Activated naive CD4-positive, alpha-beta T cell treated with anti-CD3 and anti-CD28 coated beads for 36 hours (primary cell): ENCODE results near the gene S100A13. TPM values are rescaled to one million over a fixed set of nuclear protein-coding genes. Genes with fewer than 3 reads are reported as not detected.
"Not testable (repeated sequence)": the region's sequence is repeated elsewhere in the genome, so short reads cannot be mapped to it uniquely, and the experiment has no call there.

Experiments
- CTCF ChIA-PET: fragments of 350-600 bp; sonication (Branson Sonifier 250); formaldehyde crosslinking; loops from one replicate; lab custom pipeline; 2021; ENCODE audit warnings: antibody characterized with exemption; lab: Charles Lee
- DNase-seq: peaks from one replicate; pipeline ENCODE4 v3.0.0-alpha.2; 2020
- H3K27ac Mint-ChIP-seq: one replicate; pipeline ENCODE4 v1.8.0; 2021; ENCODE audit warnings: mild to moderate bottlenecking, mixed read lengths
- H3K27me3 Mint-ChIP-seq: one replicate; pipeline ENCODE4 v1.8.0; 2021; ENCODE audit warnings: low read depth, mixed read lengths
- H3K36me3 Mint-ChIP-seq: one replicate; pipeline ENCODE4 v1.8.0; 2021; ENCODE audit warnings: low read depth, mixed read lengths
- H3K4me1 Mint-ChIP-seq: one replicate; pipeline ENCODE4 v1.8.0; 2021; ENCODE audit warnings: low read depth, mixed read lengths
- H3K4me3 Mint-ChIP-seq: one replicate; pipeline ENCODE4 v1.8.0; 2021; ENCODE audit warnings: mild to moderate bottlenecking, moderate library complexity, mixed read lengths
- H3K9me3 Mint-ChIP-seq: one replicate; pipeline ENCODE4 v1.8.0; 2021; ENCODE audit warnings: mixed read lengths
- intact Hi-C: fragments of 100-400 bp; cut with micrococcal nuclease; formaldehyde crosslinking; loops from one replicate; pipeline ENCODE4 v1.15.1; 2023
- total RNA-seq, 2 experiments: library from RNA; stranded (reverse); gene quantifications; one replicate each; pipeline ENCODE4 v1.2.3, GENCODE V29; 2021

Gene S100A13
- total RNA-seq, 2 experiments from 2014 or later, result 6.6 to 7.0 TPM

DNA sequence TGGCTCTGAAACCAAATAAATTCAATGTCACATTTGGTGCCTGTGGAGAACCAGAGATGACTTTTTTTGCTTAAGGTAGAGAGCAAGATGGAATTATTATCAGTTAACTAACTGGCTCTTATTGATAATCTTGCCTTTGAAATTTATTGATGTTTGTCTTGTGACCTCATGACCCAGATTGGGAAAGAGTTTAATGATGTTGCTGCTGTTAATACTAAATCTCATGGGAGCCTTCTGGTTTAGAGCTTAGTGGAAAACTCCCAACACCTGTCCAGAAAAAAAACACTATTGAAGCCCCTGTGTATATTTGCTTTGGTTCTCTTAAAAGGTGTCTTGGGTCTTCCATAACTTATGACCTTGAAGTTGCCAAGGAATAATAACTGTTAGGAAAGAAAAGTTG lies 16.5 kb upstream of the S100A13 start:
- CTCF ChIA-PET, result interaction anchor here (0.6 to 1.2 kb wide), 4 partner anchors 9 to 133 kb away, joined by 3 to 4 read pairs (median 3); no protein-coding TSS in a partner anchor
- intact Hi-C loops, result no loop called here
- peaks cover 57% of the 10 kb centered on the region for H3K4me1 Mint-ChIP-seq

GRCh38 chr1:153643100-153643499 lies 15.8 kb upstream of the S100A13 start:
- no peak overlapping the region for H3K27ac Mint-ChIP-seq
- no peaks in the 10 kb centered on the region for H3K9me3 Mint-ChIP-seq
- intact Hi-C loops, result no loop called here
- H3K36me3 Mint-ChIP-seq, result peaks cover 67% of the 10 kb centered on the region
- CTCF ChIA-PET, result interaction anchor here (0.6 to 1.2 kb wide), 3 partner anchors 10 to 111 kb away, joined by 3 to 4 read pairs (median 3); no protein-coding TSS in a partner anchor
- DNase-seq, result no peak
- H3K27me3 Mint-ChIP-seq, result no peaks in the 10 kb centered on the region
- H3K4me3 Mint-ChIP-seq, result no peak overlapping the region
- peaks cover 52% of the 10 kb centered on the region for H3K4me1 Mint-ChIP-seq

More for the DNA sequence above, 16.5 kb upstream of the S100A13 start:
- H3K27me3 Mint-ChIP-seq, result no peaks in the 10 kb centered on the region
- DNase-seq, result no peak
- H3K27ac Mint-ChIP-seq, result peak overlapping the region; percentile 75
- H3K36me3 Mint-ChIP-seq, result peaks cover 65% of the 10 kb centered on the region
- no peak overlapping the region for H3K4me3 Mint-ChIP-seq
- no peaks in the 10 kb centered on the region for H3K9me3 Mint-ChIP-seq

DNA sequence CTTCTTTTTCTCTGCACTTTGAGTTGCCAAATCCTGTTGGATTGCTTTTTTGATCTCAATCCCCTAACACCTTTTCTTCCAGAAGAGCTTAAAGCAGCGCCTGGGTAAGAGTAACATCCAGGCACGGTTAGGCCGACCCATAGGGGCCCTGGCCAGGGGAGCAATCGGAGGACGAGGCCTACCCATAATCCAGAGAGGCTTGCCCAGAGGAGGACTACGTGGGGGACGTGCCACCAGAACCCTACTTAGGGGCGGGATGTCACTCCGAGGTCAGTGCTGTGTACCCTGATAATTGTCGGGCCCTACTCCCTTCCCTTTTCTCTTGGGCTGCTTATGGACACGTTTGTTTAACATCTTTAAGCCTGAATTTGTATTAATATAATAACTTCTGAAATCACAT lies 14.9 kb upstream of the S100A13 start:
- DNase-seq, result no peak
- no peak overlapping the region for H3K4me3 Mint-ChIP-seq
- intact Hi-C loops, result no loop called here
- H3K27me3 Mint-ChIP-seq, result no peaks in the 10 kb centered on the region
- H3K9me3 Mint-ChIP-seq, result no peaks in the 10 kb centered on the region
- CTCF ChIA-PET, result no interaction called here
- peaks cover 69% of the 10 kb centered on the region for H3K36me3 Mint-ChIP-seq
- peaks cover 51% of the 10 kb centered on the region for H3K4me1 Mint-ChIP-seq
- no peak overlapping the region for H3K27ac Mint-ChIP-seq

GRCh38 chr1:153640861-153641260 lies 13.6 kb upstream of the S100A13 start:
- Mint-ChIP-seq H3K4me1 (peaks cover 57% of the 10 kb centered on the region), H3K9me3 (no peaks in the 10 kb centered on the region), H3K27me3 (no peaks in the 10 kb centered on the region), H3K27ac (peak overlapping the region; percentile 5), H3K4me3 (no peak overlapping the region), H3K36me3 (peaks cover 72% of the 10 kb centered on the region)
- CTCF ChIA-PET, result interaction anchor here (0.6 to 1.2 kb wide), 3 partner anchors 9 to 147 kb away, joined by 3 to 5 read pairs (median 3); no protein-coding TSS in a partner anchor
- no peak for DNase-seq
- intact Hi-C loops, result no loop called here

- H3K9me3 Mint-ChIP-seq, H3K4me3 Mint-ChIP-seq, DNase-seq, H3K27me3 Mint-ChIP-seq, intact Hi-C loops: not testable (repeated sequence)
- peaks cover 53% of the 10 kb centered on the region for H3K4me1 Mint-ChIP-seq
- H3K36me3 Mint-ChIP-seq, result peaks cover 69% of the 10 kb centered on the region
- H3K27ac Mint-ChIP-seq, result peak overlapping the region; percentile 5
- CTCF ChIA-PET, result interaction anchor here (1.2 kb wide), 1 partner anchor 9 kb away, joined by 5 read pairs; no protein-coding TSS in a partner anchor
Observed at GRCh38 chr1:153640213-153640612, 12.9 kb upstream of the S100A13 start.

DNA sequence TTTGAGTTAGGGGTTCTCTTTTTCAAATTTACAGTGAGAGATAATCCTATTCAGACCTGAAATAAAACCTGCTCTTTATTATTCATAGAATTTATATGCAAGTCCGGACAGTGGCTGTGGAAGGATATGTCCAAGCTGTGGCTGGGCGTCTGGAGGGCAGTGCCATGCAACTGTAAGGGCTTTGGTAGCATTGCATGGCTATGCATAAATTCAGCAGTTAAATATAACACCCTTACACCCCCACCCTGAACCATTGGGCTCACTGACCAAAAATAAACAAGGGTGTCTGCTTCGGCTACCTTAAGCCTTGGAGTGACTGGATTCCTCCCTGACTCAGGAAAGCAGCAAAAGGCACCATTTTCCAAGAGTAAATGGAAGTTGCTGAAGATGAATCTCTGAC lies 12.0 kb upstream of the S100A13 start:
- Mint-ChIP-seq H3K27me3 (no peaks in the 10 kb centered on the region), H3K4me3 (no peak overlapping the region), H3K4me1 (peaks cover 51% of the 10 kb centered on the region), H3K36me3 (peaks cover 68% of the 10 kb centered on the region), H3K27ac (no peak overlapping the region), H3K9me3 (no peaks in the 10 kb centered on the region)
- CTCF ChIA-PET, result no interaction called here
- intact Hi-C loops, result no loop called here
- DNase-seq, result no peak

GRCh38 chr1:153638261-153638660 lies 11.0 kb upstream of the S100A13 start:
- no peaks in the 10 kb centered on the region for H3K9me3 Mint-ChIP-seq
- DNase-seq, result no peak
- peaks cover 46% of the 10 kb centered on the region for H3K4me1 Mint-ChIP-seq
- H3K27ac Mint-ChIP-seq, result no peak overlapping the region
- H3K4me3 Mint-ChIP-seq, result no peak overlapping the region
- H3K36me3 Mint-ChIP-seq, result peaks cover 61% of the 10 kb centered on the region
- no peaks in the 10 kb centered on the region for H3K27me3 Mint-ChIP-seq
- CTCF ChIA-PET, result interaction anchor here (1.2 to 1.3 kb wide), 2 partner anchors 65 to 106 kb away, joined by 3 to 4 read pairs; no protein-coding TSS in a partner anchor
- intact Hi-C loops, result no loop called here

- peak overlapping the region; percentile 90 for H3K4me3 Mint-ChIP-seq
- intact Hi-C loops, result no loop called here
- H3K4me1 Mint-ChIP-seq, result peaks cover 48% of the 10 kb centered on the region
- peaks cover 47% of the 10 kb centered on the region for H3K36me3 Mint-ChIP-seq
- H3K9me3 Mint-ChIP-seq, result no peaks in the 10 kb centered on the region
- no peak for DNase-seq
- H3K27me3 Mint-ChIP-seq, result no peaks in the 10 kb centered on the region
- CTCF ChIA-PET, result no interaction called here
- no peak overlapping the region for H3K27ac Mint-ChIP-seq
Observed at GRCh38 chr1:153636312-153636711, 9.0 kb upstream of the S100A13 start.

DNA sequence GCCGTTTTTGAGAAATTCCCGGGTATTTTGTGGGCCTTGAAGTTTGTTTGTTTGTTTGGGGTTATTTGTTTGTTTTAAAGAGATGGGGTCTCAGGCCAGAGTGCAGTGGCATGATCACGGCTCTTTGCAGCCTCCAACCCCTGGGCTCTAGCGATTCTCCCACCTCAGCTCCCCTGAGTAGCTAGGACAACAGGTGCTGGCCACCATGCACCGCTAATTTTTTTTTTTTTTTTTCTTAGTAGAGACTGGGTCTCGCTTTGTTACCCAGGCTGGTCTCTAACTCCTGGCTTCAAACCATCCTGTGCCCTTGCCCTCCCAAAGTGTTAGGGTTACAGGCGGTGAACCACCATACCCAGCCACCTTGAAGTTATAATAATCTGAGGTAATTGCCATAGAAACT lies 8.6 kb upstream of the S100A13 start:
- peak overlapping the region; percentile 90 for H3K4me3 Mint-ChIP-seq
- H3K27ac Mint-ChIP-seq, result peak overlapping the region; percentile 75
- H3K27me3 Mint-ChIP-seq, result no peaks in the 10 kb centered on the region
- intact Hi-C loops, result loop anchor here (2.0 kb wide), 1 partner anchor 125 kb away; no protein-coding TSS in a partner anchor
- peaks cover 44% of the 10 kb centered on the region for H3K36me3 Mint-ChIP-seq
- no peaks in the 10 kb centered on the region for H3K9me3 Mint-ChIP-seq
- CTCF ChIA-PET, result interaction anchor here (3.1 kb wide), 1 partner anchor 103 kb away, joined by 12 read pairs; no protein-coding TSS in a partner anchor
- no peak for DNase-seq
- H3K4me1 Mint-ChIP-seq, result peaks cover 46% of the 10 kb centered on the region

DNA sequence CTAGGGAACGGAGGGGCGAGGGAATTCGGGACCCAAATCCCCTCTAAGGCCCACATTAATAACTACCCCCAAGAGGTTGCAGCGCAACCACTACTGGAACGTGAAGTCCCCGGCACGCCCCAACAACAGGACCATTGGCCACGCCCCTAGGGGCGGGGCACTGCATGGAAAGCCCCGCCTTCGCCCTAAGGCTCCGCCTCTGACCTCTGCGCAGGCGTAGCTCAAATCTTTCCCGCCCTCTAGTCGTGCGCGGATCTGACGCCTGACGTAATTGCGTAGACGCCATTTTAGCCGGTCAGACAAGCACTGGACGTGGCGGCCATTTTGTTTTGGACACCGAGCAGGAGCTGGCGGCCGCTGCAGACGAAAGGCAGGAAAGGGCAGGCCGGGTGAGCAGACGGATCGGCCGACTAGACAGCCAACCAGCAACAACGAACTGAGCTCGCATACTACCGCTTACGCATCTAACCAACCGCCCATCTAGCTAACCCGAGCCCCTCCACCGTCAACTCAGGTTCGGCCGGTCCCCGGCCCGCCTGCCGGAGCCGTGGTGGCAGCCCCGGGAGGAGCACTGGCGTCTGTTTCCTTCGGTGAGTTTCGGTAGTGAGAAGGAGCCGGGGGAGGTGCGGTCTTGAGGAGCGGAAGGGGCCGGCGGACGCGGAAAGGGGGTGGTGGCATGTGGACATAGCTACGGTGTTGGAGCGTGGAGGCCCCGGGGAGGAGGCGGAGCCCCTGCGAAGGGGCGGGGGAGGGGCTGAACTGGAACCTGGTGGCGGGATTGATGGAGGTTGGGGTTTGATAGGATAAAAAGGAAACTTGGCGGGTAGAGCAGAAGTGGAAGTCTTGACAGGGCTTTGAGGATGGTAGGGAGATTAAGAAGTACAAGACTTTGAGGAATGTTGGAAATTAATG lies 6.7 kb upstream of the S100A13 start, which contains the start of gene CHTOP:
CHTOP (plus strand) TSS at position 313 of the 912 bp plus-strand sequence. CDS start 2,523 bp downstream, outside the sequence.
- intact Hi-C loops, result loop anchor here (1.0 to 2.0 kb wide), 6 partner anchors 24 to 289 kb away; partner anchors contain the start of gene SNAPIN
- Mint-ChIP-seq H3K27ac (peak within 1 kb of the TSS; percentile 100), H3K36me3 (peaks cover 37% of the 10 kb centered on the region), H3K4me3 (peak within 1 kb of the TSS; percentile 90), H3K27me3 (no peaks in the 10 kb centered on the region), H3K4me1 (peaks cover 45% of the 10 kb centered on the region), H3K9me3 (no peaks in the 10 kb centered on the region)
- DNase-seq, result peak; percentile 98
- CTCF ChIA-PET, result interaction anchor here (0.6 to 3.1 kb wide), 7 partner anchors 22 to 123 kb away, joined by 3 to 12 read pairs (median 5); partner anchors contain the start of gene S100A5

GRCh38 chr1:153633161-153633753 lies 6.0 kb upstream of the S100A13 start:
- Mint-ChIP-seq H3K36me3 (peaks cover 35% of the 10 kb centered on the region), H3K4me3 (peak overlapping the region; percentile 90), H3K27me3 (no peaks in the 10 kb centered on the region), H3K27ac (peak overlapping the region; percentile 100), H3K4me1 (peaks cover 45% of the 10 kb centered on the region), H3K9me3 (no peaks in the 10 kb centered on the region)
- CTCF ChIA-PET, result interaction anchor here (1.8 to 3.1 kb wide), 3 partner anchors 61 to 123 kb away, joined by 6 to 12 read pairs (median 12); no protein-coding TSS in a partner anchor
- no peak for DNase-seq
- intact Hi-C loops, result loop anchor here (1.0 kb wide), 1 partner anchor 290 kb away; no protein-coding TSS in a partner anchor
